GM12892 (cell line): ENCODE data around the gene PASK.

Experiments used
- DNase-seq: peaks from one replicate; pipeline ENCODE4 v3.0.0; 2011; ENCODE audit not compliant: insufficient read length
- FAIRE-seq: peaks from 2 replicates; lab custom pipeline; 2011; peaks lifted over from hg19 to GRCh38; lab: Jason Lieb, UNC
- POLR2A ChIP-seq: IDR thresholded peaks from 2 replicates; pipeline ENCODE4 v1.6.1; 2011; ENCODE audit warnings: low read depth, low read length, control low read depth
- POLR2AphosphoS5 ChIP-seq: IDR thresholded peaks from 2 replicates; pipeline ENCODE4 v1.6.1; 2011; ENCODE audit warnings: low read depth, low read length, control low read depth
- TAF1 ChIP-seq: IDR thresholded peaks from 2 replicates; pipeline ENCODE4 v1.6.1; 2011; ENCODE audit warnings: low read depth, mild to moderate bottlenecking, control low read depth, low read length, borderline replicate concordance

PASK gene

DNA sequence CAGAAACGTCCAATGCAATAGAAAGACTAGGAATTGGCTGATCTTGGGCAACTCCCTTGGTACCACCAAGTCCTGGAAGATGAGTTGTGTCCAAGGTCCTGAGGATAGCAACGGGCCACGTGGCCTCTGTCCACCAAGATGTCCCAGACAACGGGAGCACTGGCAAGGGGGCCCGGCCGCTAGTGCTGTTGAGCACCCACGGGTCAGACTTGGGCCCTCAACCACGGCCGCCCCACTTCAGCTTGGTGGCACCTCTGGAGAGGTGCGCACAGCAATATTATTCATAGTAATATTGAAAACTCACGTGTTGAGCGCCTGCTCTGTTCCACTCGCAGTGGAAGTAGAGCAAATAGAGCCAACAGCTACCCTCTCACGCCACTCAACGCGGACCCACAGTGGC, 19.0 kb downstream of the PASK start:
- TF ChIP-seq POLR2AphosphoS5: no peak
- no peak for TF ChIP-seq TAF1
- TF ChIP-seq POLR2A: no peak
- DNase-seq: no peak
- FAIRE-seq: no peak

- DNase-seq (no peak), FAIRE-seq (peak; percentile 86)
- TF ChIP-seq TAF1 (no peak), POLR2A (peak; percentile 50; the same call in 1 of the 2 replicates), POLR2AphosphoS5 (peak; percentile 63)
Observed at GRCh38 chr2:241129086-241129871, 20.0 kb downstream of the PASK start.

DNA sequence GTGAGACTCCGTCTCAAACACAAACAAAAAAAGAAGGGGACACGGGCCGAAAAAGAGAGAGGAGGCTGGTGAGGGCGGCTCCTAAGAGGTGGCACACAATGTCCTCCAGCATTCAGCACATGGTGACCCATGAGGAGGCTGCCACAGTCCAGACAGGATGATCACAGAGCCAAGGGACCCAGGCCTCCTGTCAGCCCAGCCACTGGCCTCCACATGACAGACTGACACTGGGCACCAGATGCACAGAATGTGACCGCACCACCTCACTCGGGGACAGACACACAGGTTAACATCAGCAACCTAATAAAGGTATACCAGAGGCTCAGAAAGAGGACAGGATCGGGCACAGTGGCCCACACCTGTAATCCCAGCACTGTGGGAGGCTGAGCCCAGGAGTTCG, 21.0 kb downstream of the PASK start:
- no peak for DNase-seq
- FAIRE-seq: no peak
- TF ChIP-seq TAF1: no peak
- no peak for TF ChIP-seq POLR2AphosphoS5
- TF ChIP-seq POLR2A: no peak

- TF ChIP-seq POLR2A (no peak), POLR2AphosphoS5 (no peak), TAF1 (no peak)
- no peak for FAIRE-seq
- no peak for DNase-seq
Observed at GRCh38 chr2:241126771-241127202, 22.5 kb downstream of the PASK start.

DNA sequence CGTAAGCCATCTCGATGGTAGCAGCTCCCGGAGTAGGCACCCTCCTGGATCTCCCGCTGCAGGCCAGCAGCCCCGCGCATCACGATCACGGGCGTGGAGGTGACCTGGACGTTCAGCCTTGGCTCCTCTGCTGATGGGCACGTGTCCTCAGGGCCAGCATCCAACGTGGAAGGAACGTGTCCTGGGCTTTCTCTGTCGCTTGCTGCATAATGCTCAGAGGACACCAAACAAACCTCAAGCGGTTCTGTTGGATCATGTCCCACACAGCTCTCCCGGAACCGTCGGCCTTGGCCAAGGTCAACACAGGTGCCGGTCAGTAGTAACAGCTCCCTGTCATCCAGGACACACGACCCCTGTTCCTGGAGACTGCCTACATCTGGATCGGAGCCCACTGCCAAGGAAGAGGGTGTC, 23.1 kb downstream of the PASK start:
- DNase-seq: no peak
- TF ChIP-seq POLR2A (no peak), POLR2AphosphoS5 (no peak), TAF1 (no peak)
- FAIRE-seq: no peak

DNA sequence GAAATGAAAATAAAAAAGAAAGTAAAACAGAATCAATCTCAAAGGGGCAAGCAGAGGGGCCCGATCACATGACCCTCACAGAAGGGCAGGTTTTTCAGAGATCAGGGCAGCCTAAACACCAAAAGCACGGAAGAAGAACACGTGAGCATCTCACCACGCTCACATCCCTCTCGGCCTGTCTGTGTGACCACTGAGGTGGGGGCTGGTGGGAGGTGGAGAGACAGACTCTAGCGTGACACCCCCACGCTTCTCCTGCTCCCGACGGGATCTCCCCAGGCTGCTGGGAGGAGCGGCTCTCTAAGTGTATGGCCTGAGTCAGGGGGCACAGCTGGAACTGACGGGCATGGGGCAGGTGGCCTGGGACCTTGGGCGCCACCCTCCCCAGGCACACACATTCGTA, 23.6 kb downstream of the PASK start:
- FAIRE-seq (no peak), DNase-seq (no peak)
- no peak for TF ChIP-seq POLR2A
- no peak for TF ChIP-seq TAF1
- no peak for TF ChIP-seq POLR2AphosphoS5

- FAIRE-seq (no peak), DNase-seq (no peak)
- TF ChIP-seq POLR2AphosphoS5 (no peak), POLR2A (no peak), TAF1 (no peak)
Observed at GRCh38 chr2:241123816-241124536, 25.3 kb downstream of the PASK start.

GRCh38 chr2:241122376-241123002, 26.8 kb downstream of the PASK start:
- no peak for TF ChIP-seq POLR2A
- no peak for TF ChIP-seq POLR2AphosphoS5
- no peak for TF ChIP-seq TAF1
- FAIRE-seq (no peak), DNase-seq (no peak)

DNA sequence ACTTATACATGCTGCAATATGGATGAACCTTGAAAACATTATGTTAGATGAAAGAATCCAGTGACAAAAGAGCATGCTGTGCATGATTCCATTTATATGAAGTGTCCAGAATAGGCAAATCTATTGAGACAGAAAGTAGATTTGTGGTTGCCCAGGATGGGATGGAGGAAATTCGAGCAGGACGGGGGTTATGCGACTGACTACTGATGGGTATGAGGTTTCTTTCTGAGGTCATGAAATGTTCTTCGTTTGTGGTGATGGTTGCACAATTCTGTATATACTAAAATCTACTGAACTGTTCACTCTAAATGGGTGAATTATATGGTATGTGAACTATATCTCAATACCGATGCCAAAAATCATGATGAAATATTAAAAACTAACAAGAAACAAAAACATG, 28.3 kb downstream of the PASK start:
- TF ChIP-seq TAF1 (no peak), POLR2A (no peak), POLR2AphosphoS5 (no peak)
- no peak for DNase-seq
- FAIRE-seq: no peak

DNA sequence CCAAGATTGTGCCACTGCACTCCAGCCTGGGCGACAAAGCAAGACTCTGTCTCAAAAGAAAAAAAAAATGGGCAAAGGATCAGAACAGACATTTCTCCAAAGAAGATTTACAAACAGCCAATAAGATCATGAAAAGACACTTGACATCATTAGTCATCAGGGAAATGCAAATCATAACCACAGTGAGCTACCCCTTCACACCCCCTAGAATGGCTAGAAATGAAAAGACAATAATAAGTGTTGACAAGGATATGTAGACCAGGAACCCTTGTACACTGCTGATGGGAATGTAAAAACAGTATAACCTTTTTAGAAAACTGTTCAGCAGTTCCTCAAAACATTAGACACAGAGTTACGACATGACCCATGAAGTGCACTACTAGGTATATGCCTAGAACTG, 28.8 kb downstream of the PASK start:
- FAIRE-seq: no peak
- no peak for DNase-seq
- TF ChIP-seq TAF1 (no peak), POLR2AphosphoS5 (no peak), POLR2A (no peak)

GRCh38 chr2:241118737-241119505, 30.4 kb downstream of the PASK start:
- no peak for FAIRE-seq

GRCh38 chr2:241116606-241117560, 32.4 kb downstream of the PASK start:
- FAIRE-seq (no peak), DNase-seq (no peak)
- TF ChIP-seq POLR2A: no peak
- TF ChIP-seq TAF1: no peak
- TF ChIP-seq POLR2AphosphoS5: no peak

More at GRCh38 chr2:241118737-241119505, 30.4 kb downstream of the PASK start:
- no peak for TF ChIP-seq POLR2AphosphoS5
- no peak for TF ChIP-seq TAF1
- TF ChIP-seq POLR2A: no peak
- no peak for DNase-seq
